Measurements from ENCODE around the gene UTP14C.

The UTP14C gene

GRCh38 chr13:52012512-52012836, 12.0 kb upstream of the UTP14C start:
- TF ChIP-seq TCF4 (CRISPR knock-in tag; IDR thresholded peaks at IDR 0.05; ENCODE audit: borderline replicate concordance): no peak
- no peak for TF ChIP-seq ZNF8 (CRISPR knock-in tag; IDR thresholded peaks at IDR 0.05)
- no peak; the same call in 2 of the 3 replicates for ATAC-seq

- ATAC-seq: no peak
- TF ChIP-seq OSR1 (CRISPR knock-in tag; IDR thresholded peaks at IDR 0.05) (no peak), CREB5 (CRISPR knock-in tag; IDR thresholded peaks at IDR 0.05; ENCODE audit: low read depth) (no peak), TOX (CRISPR knock-in tag; IDR thresholded peaks at IDR 0.05; ENCODE audit: borderline replicate concordance) (no peak), ZNF565 (CRISPR knock-in tag; conservative IDR thresholded peaks at IDR 0.05; ENCODE audit: low read depth) (no peak), PPARA (CRISPR knock-in tag; IDR thresholded peaks at IDR 0.05; ENCODE audit: borderline replicate concordance) (no peak), ZC3H10 (CRISPR knock-in tag; IDR thresholded peaks at IDR 0.05) (no peak), TCF4 (CRISPR knock-in tag; IDR thresholded peaks at IDR 0.05; ENCODE audit: borderline replicate concordance) (no peak), ZNF70 (CRISPR knock-in tag; IDR thresholded peaks at IDR 0.05) (no peak), ESRRG (CRISPR knock-in tag; IDR thresholded peaks at IDR 0.05) (no peak), ISL1 (CRISPR knock-in tag; IDR thresholded peaks at IDR 0.05) (no peak), SNAI2 (CRISPR knock-in tag; IDR thresholded peaks at IDR 0.05) (no peak), BACH2 (CRISPR knock-in tag; IDR thresholded peaks at IDR 0.05; ENCODE audit: borderline replicate concordance) (no peak), RARB (CRISPR knock-in tag; IDR thresholded peaks at IDR 0.05) (no peak), ZFP3 (CRISPR knock-in tag; IDR thresholded peaks at IDR 0.05) (no peak), ZFP30 (CRISPR knock-in tag; IDR thresholded peaks at IDR 0.05) (no peak)
Measured at GRCh38 chr13:52016296-52016695, 8.2 kb upstream of the UTP14C start.

GRCh38 chr13:52020191-52020590, 4.3 kb upstream of the UTP14C start:
- ATAC-seq: no peak

More at GRCh38 chr13:52020191-52020590, 4.3 kb upstream of the UTP14C start:
- TF ChIP-seq ESRRG (CRISPR knock-in tag; IDR thresholded peaks at IDR 0.05) (no peak), ISL1 (CRISPR knock-in tag; IDR thresholded peaks at IDR 0.05) (no peak), TSHZ2 (CRISPR knock-in tag; IDR thresholded peaks at IDR 0.05) (no peak), ARNTL (CRISPR knock-in tag; IDR thresholded peaks at IDR 0.05; ENCODE audit: borderline replicate concordance, low read depth) (no peak), GLIS3 (CRISPR knock-in tag; IDR thresholded peaks at IDR 0.05) (no peak), CSDC2 (CRISPR knock-in tag; IDR thresholded peaks at IDR 0.05) (no peak), ZFP3 (CRISPR knock-in tag; IDR thresholded peaks at IDR 0.05) (no peak), CSRNP3 (CRISPR knock-in tag; IDR thresholded peaks at IDR 0.05) (no peak), RARB (CRISPR knock-in tag; IDR thresholded peaks at IDR 0.05) (no peak), TOX (CRISPR knock-in tag; IDR thresholded peaks at IDR 0.05; ENCODE audit: borderline replicate concordance) (no peak), CREB5 (CRISPR knock-in tag; IDR thresholded peaks at IDR 0.05; ENCODE audit: low read depth) (no peak), ZNF8 (CRISPR knock-in tag; IDR thresholded peaks at IDR 0.05) (no peak), ZFP30 (CRISPR knock-in tag; IDR thresholded peaks at IDR 0.05) (no peak), ZNF70 (CRISPR knock-in tag; IDR thresholded peaks at IDR 0.05) (no peak), SNAI2 (CRISPR knock-in tag; IDR thresholded peaks at IDR 0.05) (no peak), TCF4 (CRISPR knock-in tag; IDR thresholded peaks at IDR 0.05; ENCODE audit: borderline replicate concordance) (no peak), ZNF565 (CRISPR knock-in tag; conservative IDR thresholded peaks at IDR 0.05; ENCODE audit: low read depth) (no peak), BACH2 (CRISPR knock-in tag; IDR thresholded peaks at IDR 0.05; ENCODE audit: borderline replicate concordance) (no peak)

Measured in SK-N-SH treated with all-trans-retinoic acid at 6 μM for 48 hours (cell line).